Adipocyte (in vitro differentiated cells): ENCODE data around the gene NELL1.

ENCODE experiments used
- DNase-seq: peaks from one replicate; pipeline ENCODE4 v3.0.0-alpha.2; 2015; ENCODE audit warnings: low read depth
- H3K27me3 ChIP-seq: replicated peaks from 2 replicates; pipeline ENCODE4 v1.7.0; 2013; ENCODE audit warnings: mild to moderate bottlenecking, low read length, moderate library complexity; ENCODE audit not compliant: control insufficient read depth, insufficient read depth
- H3K36me3 ChIP-seq: 2 replicates; pipeline ENCODE4 v1.7.0; 2013; ENCODE audit warnings: low read length, mild to moderate bottlenecking, moderate library complexity; ENCODE audit not compliant: control insufficient read depth, insufficient read depth, severe bottlenecking
- H3K4me1 ChIP-seq: 2 replicates; pipeline ENCODE4 v1.7.0; 2013; ENCODE audit warnings: mild to moderate bottlenecking, low read length, moderate library complexity; ENCODE audit not compliant: control insufficient read depth, insufficient read depth
- H3K4me3 ChIP-seq: 2 replicates; pipeline ENCODE4 v1.7.0; 2013; ENCODE audit warnings: mild to moderate bottlenecking, low read length, moderate library complexity
- H3K9ac ChIP-seq: 2 replicates; pipeline ENCODE4 v1.7.0; 2013; ENCODE audit warnings: mild to moderate bottlenecking, low read length, moderate library complexity
- H3K9me3 ChIP-seq: 2 replicates; pipeline ENCODE4 v1.7.0; 2013; ENCODE audit warnings: mild to moderate bottlenecking, low read length, moderate library complexity; ENCODE audit not compliant: control insufficient read depth

NELL1 gene

GRCh38 chr11:20638074-20638473, 31.3 kb upstream of the NELL1 start:
- H3K9me3 ChIP-seq: no peaks in the 10 kb centered on the region
- H3K9ac ChIP-seq: no peak overlapping the region
- DNase-seq: no peak
- H3K27me3 ChIP-seq: peaks cover 29% of the 10 kb centered on the region
- no peaks in the 10 kb centered on the region for H3K36me3 ChIP-seq
- no peaks in the 10 kb centered on the region for H3K4me1 ChIP-seq
- no peak overlapping the region for H3K4me3 ChIP-seq

GRCh38 chr11:20639688-20640087, 29.7 kb upstream of the NELL1 start:
- Histone ChIP-seq H3K4me3 (no peak overlapping the region), H3K9ac (no peak overlapping the region), H3K27me3 (peaks cover 27% of the 10 kb centered on the region), H3K36me3 (no peaks in the 10 kb centered on the region), H3K9me3 (no peaks in the 10 kb centered on the region), H3K4me1 (no peaks in the 10 kb centered on the region)
- DNase-seq: no peak

GRCh38 chr11:20640401-20640800, 29.0 kb upstream of the NELL1 start:
- H3K9me3 ChIP-seq: no peaks in the 10 kb centered on the region

GRCh38 chr11:20644360-20644759, 25.0 kb upstream of the NELL1 start:
- Histone ChIP-seq H3K36me3 (no peaks in the 10 kb centered on the region), H3K9me3 (no peaks in the 10 kb centered on the region), H3K9ac (no peak overlapping the region), H3K4me1 (no peaks in the 10 kb centered on the region), H3K4me3 (no peak overlapping the region), H3K27me3 (peaks cover 28% of the 10 kb centered on the region)
- no peak for DNase-seq

More at GRCh38 chr11:20640401-20640800, 29.0 kb upstream of the NELL1 start:
- Histone ChIP-seq H3K36me3 (no peaks in the 10 kb centered on the region), H3K27me3 (peaks cover 27% of the 10 kb centered on the region), H3K4me1 (no peaks in the 10 kb centered on the region), H3K9ac (no peak overlapping the region), H3K4me3 (no peak overlapping the region)
- no peak for DNase-seq

GRCh38 chr11:20647976-20648565, 21.3 kb upstream of the NELL1 start:
- Histone ChIP-seq H3K27me3 (peaks cover 39% of the 10 kb centered on the region), H3K4me3 (no peak overlapping the region), H3K4me1 (no peaks in the 10 kb centered on the region), H3K9ac (no peak overlapping the region), H3K36me3 (no peaks in the 10 kb centered on the region), H3K9me3 (no peaks in the 10 kb centered on the region)
- DNase-seq: peak; percentile 75

GRCh38 chr11:20652150-20652806, 17.1 kb upstream of the NELL1 start:
- Histone ChIP-seq H3K4me1 (peaks cover 3% of the 10 kb centered on the region), H3K27me3 (peaks cover 59% of the 10 kb centered on the region), H3K9me3 (no peaks in the 10 kb centered on the region), H3K4me3 (no peak overlapping the region), H3K36me3 (no peaks in the 10 kb centered on the region), H3K9ac (no peak overlapping the region)
- no peak for DNase-seq

- Histone ChIP-seq H3K9me3 (no peaks in the 10 kb centered on the region), H3K9ac (no peak overlapping the region), H3K27me3 (peaks cover 64% of the 10 kb centered on the region), H3K4me1 (peaks cover 3% of the 10 kb centered on the region), H3K36me3 (no peaks in the 10 kb centered on the region), H3K4me3 (no peak overlapping the region)
- no peak for DNase-seq
Measured at GRCh38 chr11:20654038-20654437, 15.3 kb upstream of the NELL1 start.

- Histone ChIP-seq H3K4me1 (peaks cover 3% of the 10 kb centered on the region), H3K27me3 (peaks cover 55% of the 10 kb centered on the region), H3K4me3 (no peak overlapping the region)
Measured at GRCh38 chr11:20656901-20657300, 12.5 kb upstream of the NELL1 start.

GRCh38 chr11:20658135-20658534, 11.3 kb upstream of the NELL1 start:
- H3K4me1 ChIP-seq: peaks cover 3% of the 10 kb centered on the region
- H3K4me3 ChIP-seq: no peak overlapping the region
- peaks cover 44% of the 10 kb centered on the region for H3K27me3 ChIP-seq
- H3K36me3 ChIP-seq: no peaks in the 10 kb centered on the region
- H3K9me3 ChIP-seq: peaks cover 8% of the 10 kb centered on the region
- H3K9ac ChIP-seq: no peak overlapping the region
- no peak for DNase-seq

More at GRCh38 chr11:20656901-20657300, 12.5 kb upstream of the NELL1 start:
- no peak for DNase-seq
- H3K36me3 ChIP-seq: no peaks in the 10 kb centered on the region
- no peak overlapping the region for H3K9ac ChIP-seq
- H3K9me3 ChIP-seq: peaks cover 2% of the 10 kb centered on the region

GRCh38 chr11:20661445-20661844, 7.9 kb upstream of the NELL1 start:
- Histone ChIP-seq H3K9me3 (peaks cover 13% of the 10 kb centered on the region), H3K4me3 (no peak overlapping the region), H3K27me3 (peaks cover 22% of the 10 kb centered on the region), H3K9ac (no peak overlapping the region), H3K36me3 (no peaks in the 10 kb centered on the region), H3K4me1 (peaks cover 3% of the 10 kb centered on the region)
- DNase-seq: no peak

GRCh38 chr11:20661850-20662249, 7.5 kb upstream of the NELL1 start:
- Histone ChIP-seq H3K4me1 (no peaks in the 10 kb centered on the region), H3K4me3 (no peak overlapping the region), H3K36me3 (no peaks in the 10 kb centered on the region), H3K27me3 (peaks cover 18% of the 10 kb centered on the region), H3K9me3 (peaks cover 13% of the 10 kb centered on the region), H3K9ac (no peak overlapping the region)
- DNase-seq: no peak
